Colonic mucosa (tissue), 4 donors: ENCODE results near the gene OR2D2. TPM values are rescaled to one million over a fixed set of nuclear protein-coding genes. Genes with fewer than 3 reads are reported as not detected.
"Not testable (repeated sequence)": the region's sequence is repeated elsewhere in the genome, so short reads cannot be mapped to it uniquely, and the experiment has no call there.

Experiments used
- DNase-seq: peaks from one replicate; pipeline ENCODE4 v3.0.0-alpha.2; 2020
- H3K27ac ChIP-seq: fragments of 200-600 bp; one replicate; pipeline ENCODE4 v1.8.0; 2021
- H3K27me3 ChIP-seq: fragments of 200-600 bp; one replicate; pipeline ENCODE4 v1.8.0; 2021
- H3K36me3 ChIP-seq: fragments of 200-600 bp; one replicate; pipeline ENCODE4 v1.8.0; 2021
- H3K4me1 ChIP-seq: fragments of 200-600 bp; one replicate; pipeline ENCODE4 v1.8.0; 2021; ENCODE audit warnings: mild to moderate bottlenecking
- H3K4me3 ChIP-seq: fragments of 200-600 bp; one replicate; pipeline ENCODE4 v1.8.0; 2021
- H3K9ac ChIP-seq, 2 donors: one replicate each; pipeline ENCODE4 v1.7.0; 2013; ENCODE audit warnings: control low read depth in 2 of 2, low read depth in 2 of 2, low read length in 2 of 2
- H3K9me3 ChIP-seq: fragments of 200-600 bp; one replicate; pipeline ENCODE4 v1.8.0; 2021
- CTCF ChIP-seq: fragments of 200-600 bp; IDR thresholded peaks from one replicate; pipeline ENCODE4 v1.8.0; 2022; ENCODE audit warnings: antibody characterized with exemption, mild to moderate bottlenecking
- intact Hi-C: fragments of 100-400 bp; cut with DNase I; formaldehyde crosslinking; loops from one replicate; pipeline ENCODE4 v1.14.1; 2022
- total RNA-seq, 2 donors: library from RNA; stranded (reverse); fragmentation: NEBNext Ultra II Directional in 1 of 2; extraction: Animal tissue kit (Norgen Biotek cat#: 25700) in 1 of 2; gene quantifications; one replicate each; pipeline ENCODE4 v1.2.1, GENCODE V29; 2021
- donor health status: healthy.
- donor health status: DM: no; HTN: no; CAD: no.
- donor health status: DM: no; HTN: no; CAD: no.

OR2D2 gene
- total RNA-seq, 2 donors from 2014 or later: 0.40 TPM; not detected in 1

- Histone ChIP-seq H3K27ac (no peak overlapping the region), H3K9me3 (no peaks in the 10 kb centered on the region), H3K27me3 (no peaks in the 10 kb centered on the region), H3K9ac (no peak overlapping the region), H3K36me3 (no peaks in the 10 kb centered on the region), H3K4me3 (no peak overlapping the region), H3K4me1 (no peaks in the 10 kb centered on the region)
- TF ChIP-seq CTCF: no peak
- no peak for DNase-seq
- intact Hi-C loops: no loop called here
Measured at GRCh38 chr11:6856871-6857270, 35.4 kb downstream of the OR2D2 start.

- H3K27me3 ChIP-seq: no peaks in the 10 kb centered on the region
- no peak overlapping the region for H3K27ac ChIP-seq
- no peak overlapping the region for H3K9ac ChIP-seq
- no peaks in the 10 kb centered on the region for H3K9me3 ChIP-seq
- no peaks in the 10 kb centered on the region for H3K36me3 ChIP-seq
- H3K4me1 ChIP-seq: no peaks in the 10 kb centered on the region
- DNase-seq: no peak
- intact Hi-C loops: no loop called here
- no peak for TF ChIP-seq CTCF
- no peak overlapping the region for H3K4me3 ChIP-seq
Measured at GRCh38 chr11:6855971-6856541, 36.2 kb downstream of the OR2D2 start.

GRCh38 chr11:6854801-6855200 lies 37.5 kb downstream of the OR2D2 start:
- H3K36me3 ChIP-seq, intact Hi-C loops, H3K4me3 ChIP-seq, H3K27me3 ChIP-seq, H3K27ac ChIP-seq, H3K9ac ChIP-seq, H3K9me3 ChIP-seq, H3K4me1 ChIP-seq, DNase-seq: not testable (repeated sequence)

GRCh38 chr11:6850526-6850925 lies 41.8 kb downstream of the OR2D2 start:
- no peaks in the 10 kb centered on the region for H3K36me3 ChIP-seq
- no peak overlapping the region for H3K4me3 ChIP-seq
- no peak for TF ChIP-seq CTCF
- H3K9me3 ChIP-seq: no peaks in the 10 kb centered on the region
- H3K27me3 ChIP-seq: no peaks in the 10 kb centered on the region
- H3K4me1 ChIP-seq: no peaks in the 10 kb centered on the region
- H3K27ac ChIP-seq: no peak overlapping the region
- DNase-seq: no peak
- no peak overlapping the region for H3K9ac ChIP-seq
- intact Hi-C loops: no loop called here

- intact Hi-C loops: no loop called here
- no peaks in the 10 kb centered on the region for H3K36me3 ChIP-seq
- H3K27ac ChIP-seq: no peak within 1 kb of the TSS
Measured at GRCh38 chr11:6845383-6845782, 46.9 kb downstream of the OR2D2 start, which contains the start of gene OR10A5. OR10A5 (plus strand) TSS chr11:6845683; CDS start chr11:6845683, 0 bp downstream.

More at GRCh38 chr11:6845383-6845782, 46.9 kb downstream of the OR2D2 start, which contains the start of gene OR10A5:
- Histone ChIP-seq H3K4me3 (no peak within 1 kb of the TSS), H3K4me1 (no peaks in the 10 kb centered on the region), H3K27me3 (no peaks in the 10 kb centered on the region), H3K9me3 (no peaks in the 10 kb centered on the region), H3K9ac (no peak within 1 kb of the TSS)
- DNase-seq: no peak
- no peak for TF ChIP-seq CTCF
